NCI-H2081 (cell line): ENCODE results near the gene NAAA.
"Not testable (repeated sequence)": the region's sequence is repeated elsewhere in the genome, so short reads cannot be mapped to it uniquely, and the experiment has no call there.

Source experiments
- DNase-seq, 2 experiments: peaks; one replicate each; lab custom pipeline; 2025; lab: John Stamatoyannopoulos, UW

NAAA gene

DNA sequence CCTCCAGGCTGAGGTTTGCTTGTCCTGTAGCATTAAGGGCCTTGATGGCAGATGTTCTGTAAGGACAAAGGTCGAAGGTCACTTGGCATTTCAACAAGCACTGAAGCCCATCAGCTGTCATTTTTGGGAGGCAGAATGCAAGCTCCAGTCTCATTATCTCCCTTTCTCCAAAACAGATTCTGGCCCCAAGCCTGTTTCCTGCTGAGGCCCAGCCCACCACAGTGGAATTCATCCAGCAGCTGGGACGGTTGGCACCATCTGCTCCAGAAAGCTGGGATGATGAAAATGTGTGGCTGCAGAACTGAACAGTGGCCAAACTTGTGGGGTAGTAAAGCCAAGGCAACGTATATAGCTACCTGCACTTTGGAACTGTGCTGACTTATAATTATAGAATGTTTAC is 20.9 kb downstream of the NAAA start:
- peak; percentile 28 to 69 for DNase-seq

DNA sequence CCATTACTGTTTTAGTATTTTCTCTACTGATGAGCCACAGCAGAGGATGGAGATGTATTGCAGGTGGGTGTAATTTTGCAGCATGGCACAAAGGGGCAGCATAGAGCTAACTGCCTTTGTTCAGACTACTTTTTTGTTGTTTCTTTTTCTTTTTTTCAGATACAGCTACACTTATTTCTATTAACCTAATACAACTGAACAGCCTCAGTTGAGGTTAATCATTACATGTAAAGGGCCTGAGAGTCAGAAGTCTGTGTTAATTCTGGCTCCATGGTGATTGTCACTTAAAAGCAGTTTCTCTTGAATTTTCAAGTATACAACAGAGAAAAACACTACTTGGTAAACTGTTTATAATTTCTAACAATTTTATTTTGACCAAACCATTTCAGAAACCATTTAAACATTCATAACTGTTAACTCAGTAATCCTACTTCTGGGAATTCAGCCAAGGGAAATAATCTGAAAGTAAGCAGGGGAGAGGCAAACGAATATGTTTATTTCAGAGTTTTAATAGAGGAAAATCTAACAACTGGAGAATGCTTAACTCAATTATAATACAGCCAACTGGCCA is 24.6 kb downstream of the NAAA start:
- DNase-seq = peak; percentile 22 to 34

DNA sequence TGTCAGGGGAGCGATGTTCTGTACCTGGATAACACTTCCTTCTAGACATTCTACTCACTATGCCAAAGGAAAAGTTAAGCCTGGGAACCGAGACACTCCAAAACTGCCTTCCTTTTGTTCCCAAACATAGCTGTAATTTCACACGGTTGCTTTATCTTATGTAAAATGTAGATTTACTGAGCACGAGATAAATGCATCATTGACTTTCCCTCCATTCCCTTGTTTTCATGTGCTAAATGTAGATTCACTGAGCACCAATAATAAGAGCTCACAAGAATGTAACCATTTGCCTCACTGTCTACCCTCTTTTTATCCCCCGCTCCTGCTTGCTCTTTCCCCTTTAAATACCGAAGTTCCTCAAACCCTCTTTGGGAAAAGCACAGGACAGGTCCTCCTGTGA is 27.8 kb downstream of the NAAA start:
- DNase-seq = no peak

DNA sequence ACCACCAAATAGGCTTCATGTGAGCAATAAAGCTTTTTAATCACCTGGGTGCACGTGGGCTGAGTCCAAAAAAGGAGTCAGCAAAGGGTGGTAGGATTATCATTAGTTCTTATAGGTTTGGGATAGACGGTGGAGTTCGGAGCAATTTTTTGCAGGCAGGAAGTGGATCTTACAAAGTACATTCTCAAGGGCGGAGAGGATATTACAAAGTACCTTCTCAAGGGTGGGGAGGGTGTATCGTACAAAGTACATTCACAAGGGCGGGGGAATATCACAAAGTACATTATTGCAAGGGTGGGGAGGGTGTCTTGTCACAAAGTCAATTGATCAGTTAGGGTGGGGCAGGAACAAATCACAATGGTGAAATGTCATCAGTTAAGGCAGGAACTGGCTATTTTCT is 30.0 kb downstream of the NAAA start:
- DNase-seq = not testable (repeated sequence)

DNA sequence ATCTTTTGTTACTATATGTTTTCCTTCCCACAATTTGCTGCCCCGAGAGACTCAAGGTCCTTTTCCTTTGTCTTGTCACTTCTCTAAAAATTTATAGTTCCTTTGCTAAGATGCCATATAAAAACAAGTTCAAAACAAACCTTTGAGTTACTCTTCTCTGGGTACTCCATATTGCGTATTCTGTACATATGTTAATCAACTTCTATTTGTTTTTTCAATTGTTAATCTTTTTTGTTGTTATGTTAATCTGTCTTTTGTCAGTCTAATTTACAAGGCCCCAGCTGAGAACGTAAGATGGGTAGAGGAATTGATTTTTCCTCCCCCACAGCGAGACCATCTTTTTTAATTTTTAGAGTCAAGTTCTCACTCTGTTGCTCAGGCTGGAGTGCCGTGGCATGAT is 31.4 kb downstream of the NAAA start:
- no peak for DNase-seq

DNA sequence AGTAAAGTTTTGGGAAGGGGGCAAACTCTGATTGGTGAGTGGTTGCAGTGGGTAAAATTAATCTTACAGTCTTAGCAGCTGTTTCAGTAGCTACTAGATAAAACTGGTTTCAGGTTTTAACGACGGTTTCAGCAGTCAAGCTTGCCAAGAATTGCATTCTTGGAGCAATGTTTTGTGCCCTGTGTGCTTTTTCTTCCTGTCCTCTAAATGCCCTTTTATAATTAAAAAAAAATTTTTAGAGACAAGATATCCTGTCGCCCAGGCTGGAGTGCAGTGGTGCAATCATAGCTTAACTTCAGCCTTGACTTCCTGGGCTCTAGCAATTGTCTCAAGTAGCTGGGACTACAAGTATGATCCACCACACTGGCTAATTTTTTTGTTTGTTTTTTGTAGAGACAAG is 32.3 kb downstream of the NAAA start:
- no peak for DNase-seq

DNA sequence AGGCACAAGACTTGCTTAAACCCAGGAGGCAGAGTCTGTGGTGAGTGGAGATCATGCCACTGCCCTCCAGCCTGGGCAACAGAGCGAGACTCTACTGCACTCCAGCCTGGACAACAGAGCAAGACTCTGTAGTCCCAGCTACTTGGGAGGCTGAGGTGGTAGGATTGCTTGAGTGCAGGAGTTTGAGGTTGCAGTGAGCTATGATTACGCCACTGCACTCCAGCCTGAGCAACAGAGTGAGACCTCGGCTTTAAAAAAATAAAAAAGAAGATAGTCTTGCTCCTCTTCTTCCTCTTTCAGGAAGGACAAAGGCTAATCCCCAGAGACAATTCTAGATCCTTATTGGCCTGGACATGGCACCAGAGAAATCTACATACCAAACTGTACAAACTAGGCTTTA is 32.8 kb downstream of the NAAA start:
- DNase-seq = no peak

DNA sequence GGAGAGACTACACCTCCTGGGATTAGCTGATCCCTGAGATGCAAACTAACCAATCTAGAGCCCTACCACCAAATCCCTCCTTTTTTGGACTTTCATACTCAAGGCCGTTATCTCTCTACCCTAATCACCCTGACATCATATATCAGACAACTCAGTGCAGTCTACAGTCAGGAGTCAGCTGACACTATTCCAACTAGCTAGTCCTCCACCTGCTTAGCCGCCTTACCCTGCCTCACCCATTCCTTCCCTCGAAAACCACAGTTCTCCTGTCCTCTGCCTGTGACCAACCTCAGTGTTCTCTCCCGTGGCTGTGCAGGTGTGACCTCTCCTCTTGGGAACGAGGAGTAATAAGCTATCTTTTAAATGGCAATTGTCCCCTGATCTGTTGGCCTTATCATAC is 36.7 kb downstream of the NAAA start:
- no peak for DNase-seq

DNA sequence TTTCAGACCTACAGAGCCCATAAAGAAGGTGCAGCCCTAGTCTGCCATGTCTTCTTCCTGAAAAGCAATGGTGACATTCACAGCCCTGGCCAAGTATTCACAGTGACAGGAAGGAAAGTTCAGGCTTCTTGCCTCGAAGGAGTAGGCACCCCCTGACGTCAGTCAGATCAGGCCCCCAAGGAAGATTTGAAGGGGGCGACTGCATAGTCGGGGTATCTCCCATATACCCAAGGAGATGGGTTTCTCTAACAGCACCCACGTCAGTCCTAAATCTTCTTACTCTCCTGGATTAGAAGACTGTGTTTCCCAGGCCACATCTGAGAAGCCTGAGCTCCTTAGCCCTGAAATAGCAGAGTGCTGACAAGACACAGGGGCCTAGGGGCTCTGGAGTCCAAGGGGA is 38.5 kb downstream of the NAAA start, which contains the start of gene PPEF2:
PPEF2 (minus strand) TSS at position 101 of the 400 bp plus-strand sequence. CDS start 6,127 bp downstream, outside the sequence.
- no peak for DNase-seq

DNA sequence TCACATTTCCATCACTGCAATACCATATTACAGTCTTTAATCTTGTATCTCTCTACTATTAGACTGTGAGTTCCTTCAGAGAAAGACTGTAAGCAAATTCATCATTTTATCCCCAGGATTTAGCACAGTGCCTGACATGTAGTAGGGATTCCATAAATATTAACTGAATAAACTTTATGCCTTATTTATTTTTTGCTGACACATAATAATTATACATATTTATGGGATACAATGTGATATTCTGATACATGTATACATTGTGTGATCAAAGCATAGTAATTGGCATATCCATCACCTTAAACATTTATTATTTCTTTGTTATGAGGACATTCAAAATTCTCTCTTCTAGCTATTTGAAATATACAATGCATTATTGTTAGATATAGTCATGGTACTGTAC is 42.3 kb downstream of the NAAA start:
- DNase-seq = no peak

DNA sequence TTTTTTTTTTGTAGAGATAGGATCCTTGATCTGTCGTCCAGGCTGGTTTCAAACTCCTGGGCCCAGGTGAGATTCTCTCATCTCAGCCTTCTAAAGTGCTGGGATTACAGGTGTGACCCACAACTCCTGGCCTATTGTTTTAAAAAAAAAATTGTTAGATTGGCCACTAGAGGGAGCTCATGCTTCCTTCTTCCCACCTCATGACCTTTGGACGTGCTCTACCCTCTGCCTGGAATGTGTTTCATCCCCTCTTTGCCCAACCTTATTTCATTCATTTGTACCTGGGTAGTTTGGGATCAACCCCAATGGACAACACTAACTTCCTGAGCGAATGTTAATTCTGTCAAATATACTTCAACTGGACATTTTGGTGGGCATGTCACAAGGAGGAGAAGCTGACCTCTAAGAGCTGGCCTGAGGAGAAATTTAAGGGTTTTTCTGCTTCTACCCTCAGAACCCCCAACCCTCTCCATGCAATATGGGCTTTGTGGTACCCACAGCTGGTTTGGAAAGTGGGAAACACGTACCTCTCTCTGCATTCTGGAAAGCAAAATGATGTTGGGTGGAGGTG is 45.0 kb downstream of the NAAA start:
- peak; percentile 30 to 33 for DNase-seq

DNA sequence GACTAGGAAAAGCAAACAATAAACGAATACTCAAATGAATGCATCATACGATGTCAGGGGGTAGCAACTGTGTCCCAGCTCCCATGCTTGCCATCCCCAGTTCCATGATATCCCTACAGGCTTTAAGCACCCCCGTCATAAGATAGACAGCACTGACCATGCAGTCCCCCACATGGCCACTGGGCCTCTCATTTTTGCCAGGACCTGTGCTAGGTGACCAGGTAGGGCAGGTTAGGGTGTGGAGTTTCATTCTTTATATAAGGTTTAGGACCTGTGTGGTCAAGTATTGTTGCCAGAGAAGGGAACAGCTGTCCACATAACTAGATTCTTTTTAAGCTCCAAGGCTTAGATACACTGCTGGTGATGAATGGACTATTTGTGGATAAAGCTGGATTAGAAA is 48.3 kb downstream of the NAAA start:
- no peak for DNase-seq

DNA sequence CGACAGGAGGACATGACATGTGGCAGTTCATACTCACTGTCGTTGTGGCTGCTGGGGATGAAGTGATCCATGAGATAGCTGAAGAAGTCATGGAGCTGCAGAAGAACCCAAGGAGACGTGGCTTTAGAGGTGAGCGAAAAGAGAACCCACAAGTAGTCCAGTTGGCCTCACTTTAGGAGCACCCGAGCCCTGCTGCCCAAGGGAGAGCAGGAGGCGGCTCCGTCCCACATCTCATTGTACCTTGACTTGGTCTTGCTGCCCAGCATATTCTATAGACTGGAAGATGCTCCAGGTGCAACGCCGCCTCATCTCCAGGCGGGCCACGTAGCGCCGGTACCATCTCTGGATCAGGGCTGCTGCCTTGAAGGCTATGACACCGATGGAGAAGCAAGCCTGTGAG is 49.2 kb downstream of the NAAA start:
- no peak for DNase-seq

DNA sequence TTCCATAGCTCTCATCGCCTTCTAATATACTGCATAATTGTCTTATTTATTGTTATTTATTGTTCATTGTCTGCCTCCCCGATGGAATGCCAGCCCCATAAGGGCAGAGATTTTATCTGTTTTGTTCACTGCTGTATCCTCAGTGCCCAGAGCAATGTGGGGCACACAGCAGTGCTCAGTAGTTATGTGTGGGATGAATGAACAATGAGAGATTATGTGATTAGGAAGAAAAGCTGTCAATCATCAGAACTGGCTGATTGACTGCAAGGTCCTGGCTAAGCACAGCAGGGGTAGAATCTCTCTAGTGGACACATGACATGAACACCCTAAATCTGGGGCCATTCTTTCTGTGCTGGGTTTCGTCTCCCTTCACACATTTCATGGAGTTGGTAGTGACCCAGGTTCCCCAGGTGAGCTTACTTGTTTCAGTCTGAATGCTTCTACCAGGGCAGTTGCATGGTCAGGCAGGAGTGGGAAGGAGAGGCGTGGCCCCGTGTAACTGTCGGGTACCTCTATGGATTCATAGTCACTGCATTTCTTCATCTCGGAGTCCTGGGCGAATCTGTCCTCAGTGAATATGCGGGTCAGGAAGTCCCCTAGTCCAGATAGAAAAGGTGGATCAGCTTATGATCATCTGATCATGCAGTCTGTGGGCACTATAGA is 51.1 kb downstream of the NAAA start:
- no peak for DNase-seq

DNA sequence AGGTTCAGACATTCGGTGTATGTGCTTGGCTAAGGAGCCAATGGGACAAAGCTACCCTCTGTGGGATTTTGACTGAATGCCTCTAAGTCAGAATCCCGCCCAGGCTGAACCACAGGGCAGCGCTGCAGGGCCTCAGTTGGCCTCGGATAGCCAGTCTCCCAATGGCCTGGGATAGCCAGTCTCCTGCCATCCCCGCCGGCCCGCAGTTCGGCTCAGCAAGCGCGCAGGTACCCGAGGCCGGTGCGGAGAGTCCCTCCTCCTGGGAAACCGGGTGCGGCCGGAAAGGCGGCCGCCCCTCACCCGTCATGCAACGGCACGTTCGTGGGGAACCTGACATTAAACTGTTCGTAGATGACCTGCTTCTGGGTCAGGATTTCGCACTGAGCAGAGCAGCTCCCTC is 54.7 kb downstream of the NAAA start:
- no peak for DNase-seq

DNA sequence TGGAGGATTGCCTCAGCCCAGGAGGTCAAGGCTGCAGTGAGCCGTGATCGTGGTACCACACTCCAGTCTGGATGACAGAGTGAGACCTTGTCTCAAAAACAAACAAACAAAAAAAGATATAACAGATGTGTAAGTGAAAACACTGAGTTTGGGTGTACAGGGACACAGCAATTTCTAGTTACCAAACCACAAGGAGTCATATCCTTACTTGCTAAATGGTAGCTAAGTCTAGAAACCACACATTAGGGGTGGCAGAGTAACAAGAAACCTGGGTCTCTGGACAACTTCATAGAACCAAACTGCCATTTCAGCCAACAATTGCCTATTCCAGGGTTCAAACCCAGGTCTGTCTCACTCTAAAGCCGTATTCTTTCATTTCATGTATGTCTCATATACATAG is 59.3 kb downstream of the NAAA start:
- no peak for DNase-seq

DNA sequence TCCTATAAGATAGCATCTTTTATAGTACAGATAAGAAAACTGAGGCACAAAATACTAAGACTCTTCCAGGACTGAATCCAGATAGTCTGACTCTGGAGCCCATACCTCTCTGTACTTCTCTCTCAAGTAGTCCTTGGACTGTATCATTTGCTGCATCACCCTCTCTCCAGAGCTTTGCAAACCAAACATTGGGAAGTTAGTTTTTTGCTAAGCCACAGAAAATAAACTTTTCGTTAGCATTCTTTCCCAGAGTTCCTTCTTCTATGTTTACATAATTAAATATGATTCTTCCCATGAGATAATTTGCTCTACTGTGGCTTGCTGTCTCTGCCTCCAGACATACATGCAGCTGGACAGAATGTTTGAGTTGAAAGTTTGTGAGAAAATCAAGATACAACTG is 60.5 kb downstream of the NAAA start:
- DNase-seq = no peak

DNA sequence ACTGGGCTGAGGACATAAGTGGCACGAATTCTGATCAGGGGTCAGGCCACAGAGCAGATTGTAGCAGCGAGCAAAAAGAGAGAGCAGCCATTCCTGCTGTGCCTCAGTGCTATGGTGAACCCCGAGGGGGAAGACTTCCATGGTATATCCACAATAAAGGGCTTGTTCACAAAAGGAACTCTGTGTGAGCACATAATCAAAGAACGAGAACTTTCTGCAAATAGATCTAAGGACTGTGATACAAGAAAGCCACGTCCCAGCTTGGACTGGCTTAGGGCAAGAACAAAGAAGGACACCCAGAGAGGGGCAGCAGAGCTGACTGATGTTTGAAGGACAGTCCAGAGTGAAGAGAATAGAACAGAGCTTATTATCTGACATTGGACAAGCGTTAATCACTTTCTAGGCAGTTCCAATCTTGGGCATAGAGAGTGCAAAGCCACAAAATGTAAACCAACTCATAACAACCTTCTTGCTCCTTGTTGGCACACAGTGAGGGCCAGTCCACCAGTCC is 62.5 kb downstream of the NAAA start:
- no peak for DNase-seq

DNA sequence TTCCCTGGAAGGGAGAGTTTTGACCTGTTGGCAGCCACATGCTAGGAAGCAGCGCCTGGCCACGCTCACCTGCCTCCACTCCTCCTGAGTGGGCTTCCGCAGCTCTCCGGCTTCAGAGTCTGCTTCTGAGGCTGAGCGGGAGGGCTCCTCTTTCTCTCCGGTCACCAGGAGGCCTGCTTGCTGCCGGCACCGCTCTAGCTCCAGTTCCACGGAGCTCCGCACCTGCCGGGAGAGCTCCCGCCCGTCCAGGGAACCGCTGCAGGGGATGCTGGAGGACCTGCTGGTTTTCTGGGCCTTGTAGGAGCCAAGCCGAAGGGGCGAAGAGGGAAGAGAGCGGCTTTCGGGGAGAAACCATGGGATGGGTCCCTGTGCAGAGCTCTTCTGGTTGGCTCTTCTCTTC is 64.6 kb downstream of the NAAA start:
- no peak for DNase-seq

DNA sequence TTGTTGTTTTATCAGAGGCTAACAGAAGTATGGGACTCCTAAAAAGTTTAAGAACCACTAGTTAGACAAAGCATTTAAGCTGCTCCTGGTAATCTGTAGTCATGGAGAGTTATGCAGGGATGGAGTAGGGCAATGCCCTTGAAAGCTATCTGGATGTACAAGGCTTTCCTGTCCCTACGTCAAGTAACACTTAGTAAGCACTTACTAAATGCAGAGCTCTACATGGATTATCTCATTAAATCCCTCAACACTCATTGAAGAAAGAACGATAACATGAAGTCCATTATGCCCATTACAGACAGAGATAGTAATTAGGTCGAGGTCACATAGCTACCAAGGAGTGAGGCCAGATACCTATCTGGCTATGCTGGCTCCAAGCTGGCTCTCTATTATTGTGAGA is 71.7 kb downstream of the NAAA start:
- DNase-seq = no peak

DNA sequence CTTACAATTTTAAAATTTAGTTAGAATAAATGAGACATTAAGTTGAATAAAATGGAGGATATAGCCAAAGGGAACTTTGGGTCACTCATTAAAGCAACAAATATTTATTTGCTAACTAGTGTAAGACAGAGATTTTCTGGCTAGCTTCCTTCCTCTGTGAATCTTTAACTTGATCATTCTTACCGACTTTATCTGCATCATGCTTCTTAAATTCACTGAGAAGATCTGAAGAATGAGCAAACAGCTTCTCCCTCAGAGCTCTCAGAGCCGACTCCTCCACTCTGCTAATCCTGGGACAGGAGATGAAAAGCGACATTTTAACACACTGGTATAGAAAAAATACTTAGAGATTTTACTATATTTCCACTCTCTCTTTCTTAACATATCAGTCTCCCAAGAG is 73.7 kb downstream of the NAAA start:
- no peak for DNase-seq
